UCSD-AML1 (cell line): Measurements from ENCODE around the gene FHL1.
"Not testable (repeated sequence)": the region's sequence is repeated elsewhere in the genome, so short reads cannot be mapped to it uniquely, and the experiment has no call there.

Experiments used
- DNase-seq: peaks from one replicate; lab custom pipeline; 2025; ENCODE audit not compliant: unreplicated experiment; lab: John Stamatoyannopoulos, UW

FHL1 gene

DNA sequence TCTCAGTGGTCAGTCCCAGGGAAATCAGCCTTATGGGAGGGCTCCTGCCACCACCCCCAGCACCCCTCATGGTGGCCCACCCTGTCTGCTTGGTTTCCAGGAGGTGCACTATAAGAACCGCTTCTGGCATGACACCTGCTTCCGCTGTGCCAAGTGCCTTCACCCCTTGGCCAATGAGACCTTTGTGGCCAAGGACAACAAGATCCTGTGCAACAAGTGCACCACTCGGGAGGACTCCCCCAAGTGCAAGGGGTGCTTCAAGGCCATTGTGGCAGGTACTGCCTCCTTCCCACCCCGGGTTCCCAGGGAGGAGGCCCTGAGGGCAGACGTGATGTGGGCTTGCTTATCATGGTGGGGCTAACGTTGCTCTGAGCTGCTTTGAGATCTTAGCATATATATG lies 59.6 kb downstream of the FHL1 start:
- DNase-seq: no peak

DNA sequence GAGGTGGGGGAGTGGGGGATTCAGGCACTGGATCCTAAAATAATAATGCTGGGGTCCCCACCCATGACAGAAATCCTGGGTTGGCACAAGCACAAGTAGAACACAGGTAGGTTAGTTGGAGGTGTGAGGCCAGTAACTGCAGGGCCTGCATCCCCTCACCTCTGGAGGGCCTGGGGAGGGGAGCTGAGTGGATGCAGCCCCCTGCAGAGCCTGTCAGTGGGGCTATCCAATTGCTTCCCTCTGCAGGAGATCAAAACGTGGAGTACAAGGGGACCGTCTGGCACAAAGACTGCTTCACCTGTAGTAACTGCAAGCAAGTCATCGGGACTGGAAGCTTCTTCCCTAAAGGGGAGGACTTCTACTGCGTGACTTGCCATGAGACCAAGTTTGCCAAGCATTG lies 60.2 kb downstream of the FHL1 start:
- DNase-seq: no peak

DNA sequence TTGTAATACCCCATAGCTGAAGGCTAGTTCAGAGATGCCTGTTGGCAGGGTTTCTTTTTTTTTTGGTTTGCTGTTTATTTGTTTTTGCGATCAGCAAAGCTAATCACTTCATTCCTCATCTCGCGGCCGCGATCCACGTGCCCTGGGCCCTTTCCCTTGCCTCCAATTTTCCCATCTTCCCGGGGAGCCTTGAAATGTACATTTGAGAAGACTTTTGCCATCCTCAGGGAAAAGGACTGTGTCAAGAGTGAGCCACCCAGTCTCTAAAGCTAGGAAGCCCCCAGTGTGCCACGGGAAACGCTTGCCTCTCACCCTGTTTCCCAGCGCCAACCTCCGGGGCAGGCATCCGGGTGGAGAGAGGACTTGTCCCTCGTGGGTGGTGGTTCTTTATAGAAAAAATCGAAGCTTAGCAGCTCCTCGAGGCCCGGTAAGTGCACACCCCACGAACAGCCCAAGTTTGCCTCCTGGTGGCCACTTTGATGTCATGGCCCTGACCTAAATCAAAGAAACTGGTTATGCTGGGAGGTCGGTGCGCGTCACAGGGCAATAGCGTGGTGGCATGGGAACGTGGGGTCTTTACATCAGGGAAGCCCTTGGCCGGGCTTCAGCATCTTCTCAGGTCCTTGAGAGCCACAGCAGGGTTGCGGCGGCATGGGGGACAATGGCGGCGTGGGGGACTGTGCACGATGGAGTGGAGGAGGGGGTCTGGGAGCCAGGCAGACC lies 61.8 kb downstream of the FHL1 start:
- peak; percentile 24 for DNase-seq

DNA sequence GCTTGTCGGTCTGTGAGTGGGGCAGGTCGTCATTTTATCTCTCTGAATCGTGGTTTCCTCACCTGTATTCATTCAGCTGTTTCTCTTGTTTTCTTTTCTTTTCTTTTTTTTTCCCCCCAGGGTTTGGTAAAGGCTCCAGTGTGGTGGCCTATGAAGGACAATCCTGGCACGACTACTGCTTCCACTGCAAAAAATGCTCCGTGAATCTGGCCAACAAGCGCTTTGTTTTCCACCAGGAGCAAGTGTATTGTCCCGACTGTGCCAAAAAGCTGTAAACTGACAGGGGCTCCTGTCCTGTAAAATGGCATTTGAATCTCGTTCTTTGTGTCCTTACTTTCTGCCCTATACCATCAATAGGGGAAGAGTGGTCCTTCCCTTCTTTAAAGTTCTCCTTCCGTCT lies 62.4 kb downstream of the FHL1 start:
- no peak for DNase-seq

DNA sequence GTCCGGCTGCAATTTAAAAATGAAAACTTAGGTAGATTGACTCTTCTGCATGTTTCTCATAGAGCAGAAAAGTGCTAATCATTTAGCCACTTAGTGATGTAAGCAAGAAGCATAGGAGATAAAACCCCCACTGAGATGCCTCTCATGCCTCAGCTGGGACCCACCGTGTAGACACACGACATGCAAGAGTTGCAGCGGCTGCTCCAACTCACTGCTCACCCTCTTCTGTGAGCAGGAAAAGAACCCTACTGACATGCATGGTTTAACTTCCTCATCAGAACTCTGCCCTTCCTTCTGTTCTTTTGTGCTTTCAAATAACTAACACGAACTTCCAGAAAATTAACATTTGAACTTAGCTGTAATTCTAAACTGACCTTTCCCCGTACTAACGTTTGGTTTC lies 62.9 kb downstream of the FHL1 start:
- DNase-seq: no peak

DNA sequence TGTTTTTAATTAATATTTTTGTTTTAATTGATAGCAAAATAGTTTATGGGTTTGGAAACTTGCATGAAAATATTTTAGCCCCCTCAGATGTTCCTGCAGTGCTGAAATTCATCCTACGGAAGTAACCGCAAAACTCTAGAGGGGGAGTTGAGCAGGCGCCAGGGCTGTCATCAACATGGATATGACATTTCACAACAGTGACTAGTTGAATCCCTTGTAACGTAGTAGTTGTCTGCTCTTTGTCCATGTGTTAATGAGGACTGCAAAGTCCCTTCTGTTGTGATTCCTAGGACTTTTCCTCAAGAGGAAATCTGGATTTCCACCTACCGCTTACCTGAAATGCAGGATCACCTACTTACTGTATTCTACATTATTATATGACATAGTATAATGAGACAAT lies 63.5 kb downstream of the FHL1 start:
- DNase-seq: no peak

DNA sequence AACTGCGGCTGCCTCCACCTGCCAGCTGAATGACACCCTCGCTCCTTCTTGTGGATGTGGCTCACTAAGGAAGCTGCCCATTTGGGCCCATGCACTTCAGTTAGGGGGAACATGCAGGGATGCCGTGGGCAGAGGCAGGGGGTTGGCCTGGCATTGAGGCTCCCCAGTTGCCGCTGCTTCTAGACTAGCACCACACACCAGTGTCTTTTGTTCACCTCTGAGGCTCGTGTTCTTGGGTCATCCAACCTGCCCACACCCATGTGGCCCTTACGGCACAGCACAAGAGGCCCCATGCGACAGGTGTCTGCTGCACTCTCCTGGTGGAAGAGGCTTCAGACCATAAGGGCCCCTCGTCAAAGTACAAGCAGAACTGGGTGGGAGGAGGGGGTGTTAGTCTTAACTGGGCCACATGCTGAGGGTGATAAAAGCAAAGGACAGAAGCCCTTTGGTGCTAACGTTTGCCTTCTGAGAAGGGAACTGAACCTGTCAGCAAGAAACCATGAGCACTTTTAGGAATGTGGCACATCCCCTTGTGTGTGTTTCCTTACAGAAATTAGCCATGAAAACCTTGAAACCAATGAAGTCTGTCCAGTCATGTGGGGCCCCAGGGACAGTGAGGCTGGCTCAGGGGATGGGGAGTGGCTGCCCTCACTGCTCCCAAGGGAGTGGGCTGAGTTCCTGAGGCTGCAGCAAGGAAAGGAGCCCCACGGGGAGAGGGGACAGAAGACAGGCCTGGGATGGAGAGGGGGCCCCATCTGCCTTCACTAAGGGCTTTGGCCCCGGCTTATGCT lies 64.6 kb downstream of the FHL1 start:
- no peak for DNase-seq

DNA sequence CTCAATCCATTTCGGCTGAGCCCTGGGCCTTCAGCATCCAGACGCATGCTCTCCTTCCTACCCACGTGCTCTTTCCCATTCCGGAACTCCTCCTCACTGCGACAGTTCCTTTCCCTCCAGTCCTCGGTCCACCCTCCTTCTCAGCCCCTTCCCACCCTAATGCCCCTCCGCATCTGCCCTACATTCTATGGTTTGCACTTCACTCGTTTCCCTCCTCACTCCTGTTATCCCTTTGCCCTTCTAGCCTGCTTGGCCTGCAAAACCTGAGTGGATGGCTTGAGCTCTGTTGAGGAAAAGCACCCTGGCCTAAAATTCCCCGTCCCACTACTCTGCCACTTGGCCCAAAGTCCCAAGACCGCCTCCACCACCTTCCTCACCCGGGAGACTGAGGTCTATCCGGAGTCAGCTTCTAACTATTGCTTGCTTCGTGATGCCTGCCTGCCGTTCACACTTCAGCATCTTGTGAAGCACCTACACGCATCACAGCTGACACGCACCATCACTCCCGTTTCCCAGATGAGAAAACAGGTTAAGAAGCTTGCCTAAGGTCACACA lies 65.3 kb downstream of the FHL1 start:
- no peak for DNase-seq

DNA sequence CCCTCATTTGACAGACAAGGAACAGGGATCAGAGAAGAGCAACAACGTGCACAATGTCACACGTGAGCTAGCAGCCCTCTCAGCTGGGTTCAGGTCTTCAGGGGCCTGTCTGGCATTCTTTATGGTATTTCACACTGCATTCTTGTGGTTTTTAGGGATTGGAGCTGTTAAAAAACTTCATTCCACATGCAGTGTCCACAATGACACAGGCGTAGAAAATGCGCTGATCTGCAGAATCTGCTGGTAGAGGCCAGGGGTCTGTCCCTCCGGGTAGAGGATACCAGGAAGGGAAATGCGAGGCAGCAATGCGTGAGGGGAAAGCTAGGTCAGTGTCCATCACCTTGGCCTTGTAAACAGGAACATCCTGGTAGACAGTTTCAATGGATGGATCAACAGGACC lies 67.2 kb downstream of the FHL1 start:
- DNase-seq: no peak

DNA sequence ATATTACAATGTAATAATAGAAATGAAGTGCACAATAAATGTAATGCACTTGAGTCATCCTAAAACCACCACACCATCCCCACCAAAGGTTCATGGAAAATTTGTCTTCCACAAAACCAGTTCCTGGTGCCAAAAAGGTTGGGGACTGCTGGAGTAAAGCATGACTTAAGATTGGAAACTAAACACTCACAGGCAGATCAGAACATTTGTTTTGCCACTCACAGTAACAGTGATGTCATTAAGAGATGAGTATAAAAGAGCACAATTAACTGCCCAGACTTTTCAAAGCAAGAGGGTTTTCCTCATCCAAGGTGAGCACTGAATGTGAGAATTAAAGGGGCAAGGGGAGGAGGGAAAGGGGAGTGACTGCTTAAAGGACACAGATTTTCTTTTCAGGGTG lies 68.2 kb downstream of the FHL1 start:
- DNase-seq: no peak

DNA sequence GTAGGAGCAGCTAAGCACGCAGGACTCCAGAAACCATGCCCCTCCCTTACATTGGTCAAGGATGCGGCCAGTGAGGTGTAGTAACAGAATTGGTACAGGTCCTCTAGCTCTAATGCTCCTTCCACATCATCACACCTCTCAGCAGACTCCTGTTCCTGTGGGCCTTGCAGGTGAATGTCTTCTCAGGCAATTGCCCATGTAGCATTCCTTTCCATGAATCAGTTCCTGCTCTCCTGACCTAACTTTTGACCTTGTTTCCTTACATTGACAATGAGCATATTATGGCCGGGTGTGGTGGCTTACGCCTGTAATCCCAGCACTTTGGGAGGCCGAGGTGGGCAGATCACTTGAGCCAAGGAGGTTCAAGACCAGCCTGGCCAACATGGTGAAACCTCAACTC lies 72.6 kb downstream of the FHL1 start:
- DNase-seq: no peak

DNA sequence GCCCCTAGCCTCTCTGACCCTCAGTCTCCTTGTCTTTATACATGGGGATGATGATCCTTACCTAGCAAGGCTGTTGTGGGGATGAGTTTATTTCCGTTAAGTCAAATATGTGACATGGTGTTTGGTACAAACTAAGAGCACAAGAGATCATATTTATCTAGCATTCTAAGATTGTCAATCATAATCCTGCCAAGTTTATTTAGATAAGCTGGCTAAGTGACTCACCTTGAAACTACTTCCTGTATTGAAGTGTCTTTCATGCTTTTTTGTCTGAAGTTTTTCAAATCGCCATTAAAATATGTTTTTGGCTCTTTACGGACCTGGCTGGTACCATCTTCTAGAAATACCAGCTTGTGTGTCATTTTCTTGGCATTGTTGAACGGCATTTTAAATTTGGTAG lies 73.2 kb downstream of the FHL1 start:
- no peak for DNase-seq

DNA sequence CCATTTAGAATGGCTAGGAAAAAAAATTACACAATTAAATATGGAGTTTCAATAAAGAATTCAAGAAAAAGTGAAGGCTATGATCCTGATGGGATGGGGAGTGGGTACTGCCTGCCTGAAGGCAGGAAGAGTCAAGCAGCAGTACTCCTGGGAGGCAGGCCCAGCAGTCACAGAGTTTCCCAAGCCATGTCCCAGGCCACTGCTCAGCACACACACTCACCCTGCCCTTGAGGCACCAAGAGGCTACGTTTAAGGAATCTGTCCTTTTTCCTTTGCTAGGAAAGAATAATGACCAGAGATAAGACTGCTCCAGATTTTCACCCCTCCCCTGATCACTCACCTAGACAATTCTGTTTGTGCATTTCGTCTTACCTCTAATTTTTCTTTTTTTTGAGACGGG lies 73.6 kb downstream of the FHL1 start:
- no peak for DNase-seq

DNA sequence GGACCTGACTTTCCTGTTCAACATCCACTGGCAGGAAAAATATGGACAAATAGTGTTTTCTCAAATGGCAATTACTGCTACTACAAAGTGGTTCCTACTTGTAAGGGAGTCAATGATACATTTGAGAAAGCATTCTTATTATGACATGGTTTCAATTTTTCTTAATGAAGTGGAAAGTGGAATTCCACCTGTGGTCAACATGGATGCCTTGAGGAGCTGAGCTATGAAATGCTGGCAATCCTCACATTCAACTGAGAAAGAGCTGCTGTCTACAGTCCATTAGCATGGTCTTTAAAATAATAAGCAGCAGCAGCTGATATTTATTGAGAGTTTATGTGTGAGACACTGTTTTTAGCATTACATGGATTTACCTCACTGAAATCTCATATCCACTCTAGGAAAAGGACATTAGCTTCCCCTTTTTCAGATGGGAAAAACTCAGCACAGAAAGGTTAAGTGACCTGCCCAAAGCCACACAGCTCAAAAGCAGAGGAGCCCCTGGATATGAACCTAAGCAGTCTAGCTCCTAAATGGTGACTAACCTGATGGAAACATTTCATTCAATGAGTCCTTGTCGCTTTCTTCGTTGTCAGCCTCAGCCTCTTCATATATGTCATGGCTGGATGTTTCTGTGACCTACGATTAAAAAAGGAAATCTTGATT lies 74.6 kb downstream of the FHL1 start:
- DNase-seq: no peak

DNA sequence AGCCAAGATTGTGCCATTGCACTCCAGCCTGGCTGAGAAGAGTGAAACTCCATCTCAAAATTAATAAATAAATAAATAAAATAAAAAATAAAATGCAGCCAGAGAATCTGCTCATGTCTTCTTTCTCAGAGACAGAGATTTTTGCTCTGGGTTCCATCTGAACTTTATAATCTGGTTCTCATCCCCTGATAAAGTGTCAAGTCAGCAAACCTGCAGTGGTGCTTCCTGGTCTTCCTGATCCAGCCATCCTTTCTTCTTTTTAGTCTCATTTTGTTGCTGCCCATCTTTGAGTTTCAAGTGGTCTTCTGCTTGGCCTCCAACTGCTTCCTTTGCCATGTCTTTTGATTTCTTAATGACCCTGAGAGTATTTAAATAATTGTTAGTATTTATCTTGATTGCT lies 79.7 kb downstream of the FHL1 start:
- DNase-seq: no peak

DNA sequence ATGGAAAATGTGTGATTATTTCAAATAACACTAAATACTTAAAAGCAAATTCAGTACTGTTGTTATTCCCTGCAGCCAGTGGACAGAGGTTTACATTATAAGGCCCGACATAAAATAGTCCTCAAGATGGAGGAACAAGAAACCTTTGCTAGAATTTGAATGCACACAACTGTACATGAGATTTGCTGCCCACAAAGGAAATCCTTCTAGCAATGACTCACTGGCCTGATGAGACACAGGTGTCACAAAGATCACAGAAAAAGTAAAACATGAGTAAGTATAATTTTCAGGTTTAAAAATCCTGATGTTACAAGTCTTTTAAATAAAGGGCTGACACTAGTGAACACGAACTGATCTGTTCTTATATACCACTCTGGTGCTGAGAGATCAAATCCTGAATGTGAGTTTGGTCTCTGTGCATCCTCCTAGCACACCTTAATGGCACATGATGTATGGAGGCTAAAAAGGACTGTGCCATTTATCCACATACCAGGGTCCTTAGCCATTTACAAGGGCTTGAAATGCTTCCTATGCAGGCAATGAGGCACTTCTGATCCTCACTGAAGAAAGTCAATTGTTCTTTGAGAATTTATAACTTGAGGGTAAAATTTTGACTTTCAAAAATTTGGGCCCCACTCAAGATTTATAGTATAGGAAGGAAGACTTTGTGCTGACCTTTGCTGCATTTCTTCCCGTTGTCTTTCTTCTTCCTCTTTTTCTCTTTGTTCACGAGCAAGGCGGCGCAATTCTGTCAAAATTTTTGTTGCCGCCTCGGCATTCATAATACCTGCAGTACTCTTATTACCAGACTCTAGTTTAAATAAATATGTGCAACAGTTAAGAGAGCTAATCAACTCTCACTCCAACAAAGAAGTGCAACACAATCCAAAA lies 80.9 kb downstream of the FHL1 start:
- no peak for DNase-seq

DNA sequence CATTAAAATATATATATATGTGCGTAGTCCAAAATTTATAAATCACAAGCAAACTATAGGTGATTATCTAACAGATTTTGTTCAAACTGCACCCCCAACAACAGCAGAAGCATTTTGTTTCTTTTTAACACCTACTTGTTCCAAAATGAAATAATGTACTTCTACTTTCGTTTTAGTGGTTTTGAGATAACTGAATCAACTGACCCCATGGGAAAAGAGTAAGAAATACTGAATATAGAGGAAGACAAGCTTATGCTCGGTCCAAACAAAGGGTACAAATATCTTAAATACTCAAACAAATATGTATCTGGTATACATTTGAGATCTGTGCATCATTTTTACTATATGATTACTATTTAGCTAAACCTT lies 81.5 kb downstream of the FHL1 start:
- DNase-seq: no peak

DNA sequence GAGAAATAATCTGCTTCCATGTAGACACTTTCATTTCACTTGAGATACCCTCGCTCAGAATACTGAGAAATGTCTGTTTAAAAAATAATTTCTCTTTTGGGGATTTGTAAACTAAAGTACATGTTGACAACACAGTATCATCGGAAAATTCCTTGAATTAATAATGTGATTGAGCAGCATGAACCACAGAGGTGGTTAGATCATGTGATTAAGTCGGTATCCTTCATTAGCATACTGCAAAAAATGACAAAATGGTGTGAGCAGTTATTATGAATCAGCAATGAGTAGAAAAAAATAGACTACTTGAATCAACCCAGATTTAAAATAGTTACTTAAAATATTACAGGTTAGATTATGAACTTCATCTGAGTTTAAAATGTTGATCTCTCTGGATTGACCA lies 89.7 kb downstream of the FHL1 start:
- no peak for DNase-seq

DNA sequence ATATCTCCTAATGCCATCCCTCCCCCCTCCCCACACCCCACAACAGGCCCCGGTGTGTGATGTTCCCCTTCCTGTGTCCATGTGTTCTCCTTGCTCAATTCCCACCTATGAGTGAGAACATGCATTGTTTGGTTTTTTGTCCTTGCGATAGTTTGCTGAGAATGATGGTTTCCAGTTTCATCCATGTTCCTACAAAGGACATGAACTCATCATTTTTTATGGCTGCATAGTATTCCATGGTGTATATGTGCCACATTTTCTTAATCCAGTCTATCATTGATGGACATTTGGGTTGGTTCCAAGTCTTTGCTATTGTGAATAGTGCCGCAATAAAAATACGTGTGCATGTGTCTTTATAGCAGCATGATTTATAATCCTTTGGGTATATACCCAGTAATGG lies 90.5 kb downstream of the FHL1 start:
- DNase-seq: not testable (repeated sequence)

DNA sequence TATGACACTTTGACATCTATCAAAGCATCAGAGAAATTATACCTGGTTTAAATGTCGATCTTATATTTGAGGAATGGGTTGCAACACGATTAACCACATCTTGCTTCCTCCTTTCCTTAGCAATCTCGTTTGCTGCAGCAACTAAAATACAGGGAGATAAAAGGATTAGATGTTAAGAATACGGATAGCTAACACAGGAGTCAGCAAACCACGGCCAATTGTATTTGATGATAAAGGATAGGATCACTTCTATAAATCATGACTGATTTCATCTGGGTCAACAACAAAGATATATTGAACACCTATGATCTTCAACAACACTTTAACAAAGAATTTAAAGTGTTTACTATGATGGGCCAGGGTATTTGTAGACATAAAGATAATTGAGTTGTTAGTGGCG lies 98.9 kb downstream of the FHL1 start:
- no peak for DNase-seq
